ENCODE measurements around the gene RBM26. TPM values are rescaled to one million over a fixed set of nuclear protein-coding genes. Genes with fewer than 3 reads are reported as not detected.

The RBM26 gene
- total and polyA plus RNA-seq, 2 experiments from 2014 or later, result 19.3 to 45.9 TPM

GRCh38 chr13:79417741-79418140 is 11.7 kb upstream of the RBM26 start:
- Histone ChIP-seq H3K4me1 (ENCODE audit: insufficient read depth) (no peaks in the 10 kb centered on the region), H3K79me2 (no peaks in the 10 kb centered on the region), H4K20me1 (ENCODE audit: insufficient read depth, poor library complexity, severe bottlenecking) (no peaks in the 10 kb centered on the region), H3K9me2 (replicated peaks; ENCODE audit: insufficient read depth) (no peaks in the 10 kb centered on the region), H3K4me2 (no peak overlapping the region), H3K4me3 (no peak overlapping the region), H3K9me3 (ENCODE audit: low read depth) (no peaks in the 10 kb centered on the region), H3K27me3 (no peaks in the 10 kb centered on the region), H3K27ac (no peak overlapping the region), H3K36me3 (replicated peaks; ENCODE audit: insufficient read depth, low read depth) (no peaks in the 10 kb centered on the region), H2AFZ (no peak overlapping the region)
- TF ChIP-seq EZH2phosphoT487 (IDR thresholded peaks at IDR 0.05; ENCODE audit: low read depth, severe bottlenecking, unreplicated experiment), result no peak
- TF ChIP-seq EZH2 (IDR thresholded peaks at IDR 0.05; ENCODE audit: borderline replicate concordance), result no peak
- TF ChIP-seq CTCF (IDR thresholded peaks at IDR 0.05; ENCODE audit: poor library complexity), result no peak
- no peak for DNase-seq (ENCODE audit: low spot score)

- H3K9me2 ChIP-seq (replicated peaks; ENCODE audit: insufficient read depth), result no peaks in the 10 kb centered on the region
- H3K27me3 ChIP-seq, result no peaks in the 10 kb centered on the region
- H3K4me1 ChIP-seq (ENCODE audit: insufficient read depth), result no peaks in the 10 kb centered on the region
- no peaks in the 10 kb centered on the region for H4K20me1 ChIP-seq (ENCODE audit: insufficient read depth, poor library complexity, severe bottlenecking)
- no peak for DNase-seq (ENCODE audit: low spot score)
- WGBS (ENCODE audit: low lambda C conversion rate, missing lambda C conversion rate), result 85% methylated on average over 3 of the region's 3 CpGs
- H3K79me2 ChIP-seq, result no peaks in the 10 kb centered on the region
- no peaks in the 10 kb centered on the region for H3K36me3 ChIP-seq (replicated peaks; ENCODE audit: insufficient read depth, low read depth)
- no peaks in the 10 kb centered on the region for H3K9me3 ChIP-seq (ENCODE audit: low read depth)
- no peak overlapping the region for H3K4me2 ChIP-seq
- TF ChIP-seq CTCF (IDR thresholded peaks at IDR 0.05; ENCODE audit: poor library complexity), result no peak
- no peak for TF ChIP-seq EZH2 (IDR thresholded peaks at IDR 0.05; ENCODE audit: borderline replicate concordance)
- TF ChIP-seq EZH2phosphoT487 (IDR thresholded peaks at IDR 0.05; ENCODE audit: low read depth, severe bottlenecking, unreplicated experiment), result no peak
- H2AFZ ChIP-seq, result no peak overlapping the region
- no peak overlapping the region for H3K27ac ChIP-seq
- no peak overlapping the region for H3K4me3 ChIP-seq
Measured at GRCh38 chr13:79413521-79413920, 7.5 kb upstream of the RBM26 start.

- H3K27ac ChIP-seq, result no peak overlapping the region
- H3K9me3 ChIP-seq (ENCODE audit: low read depth), result no peaks in the 10 kb centered on the region
- DNase-seq (ENCODE audit: low spot score), result no peak
- H3K9me2 ChIP-seq (replicated peaks; ENCODE audit: insufficient read depth), result no peaks in the 10 kb centered on the region
- no peak overlapping the region for H3K4me3 ChIP-seq
- H3K79me2 ChIP-seq, result peaks cover 21% of the 10 kb centered on the region
- peaks cover 2% of the 10 kb centered on the region for H4K20me1 ChIP-seq (ENCODE audit: insufficient read depth, poor library complexity, severe bottlenecking)
- no peaks in the 10 kb centered on the region for H3K27me3 ChIP-seq
- WGBS (ENCODE audit: low lambda C conversion rate, missing lambda C conversion rate), result 76% methylated on average over 4 of the region's 4 CpGs
- peaks cover 13% of the 10 kb centered on the region for H3K4me1 ChIP-seq (ENCODE audit: insufficient read depth)
- TF ChIP-seq EZH2phosphoT487 (IDR thresholded peaks at IDR 0.05; ENCODE audit: low read depth, severe bottlenecking, unreplicated experiment) (no peak), CTCF (IDR thresholded peaks at IDR 0.05; ENCODE audit: poor library complexity) (no peak), EZH2 (IDR thresholded peaks at IDR 0.05; ENCODE audit: borderline replicate concordance) (no peak)
- no peak overlapping the region for H2AFZ ChIP-seq
- H3K4me2 ChIP-seq, result no peak overlapping the region
- H3K36me3 ChIP-seq (replicated peaks; ENCODE audit: insufficient read depth, low read depth), result no peaks in the 10 kb centered on the region
Measured at GRCh38 chr13:79409828-79410227, 3.8 kb upstream of the RBM26 start.
